Stimulated activated CD4-positive, alpha-beta T cell treated with anti-CD3 and anti-CD28 coated beads, Interleukin-2, amount 100 ng/mL, for 4 hours (primary cell): ENCODE measurements around the gene RIMS4.
"Not testable (repeated sequence)": the region's sequence is repeated elsewhere in the genome, so short reads cannot be mapped to it uniquely, and the experiment has no call there.

Experiments
- DNase-seq: peaks from one replicate; pipeline ENCODE4 v3.0.0-alpha.2; 2020; ENCODE audit warnings: low read depth

Gene RIMS4

GRCh38 chr20:44830523-44830922 is 20.2 kb upstream of the RIMS4 start:
- DNase-seq: no peak

GRCh38 chr20:44829688-44830087 is 19.3 kb upstream of the RIMS4 start:
- DNase-seq: no peak

GRCh38 chr20:44828640-44829039 is 18.3 kb upstream of the RIMS4 start:
- no peak for DNase-seq

DNA sequence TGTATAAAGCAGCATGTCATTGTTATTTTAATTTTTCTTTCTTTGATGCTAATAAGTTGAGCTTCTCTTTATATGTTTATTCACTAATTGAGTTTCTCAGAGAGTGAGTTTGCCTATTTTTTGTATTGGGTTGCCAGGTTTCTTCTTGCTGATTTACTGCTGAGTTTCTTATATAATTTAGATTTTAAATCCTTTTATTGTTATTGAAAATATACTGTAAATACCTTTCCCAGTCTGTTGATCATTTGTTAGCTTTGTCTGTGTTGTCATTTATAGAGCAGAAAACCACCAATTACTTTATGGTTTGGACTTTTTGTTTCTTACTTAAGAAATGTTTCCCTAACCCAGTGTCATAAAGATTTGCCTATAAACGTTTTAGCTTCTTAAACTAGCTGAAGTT is 17.1 kb upstream of the RIMS4 start:
- no peak for DNase-seq

DNA sequence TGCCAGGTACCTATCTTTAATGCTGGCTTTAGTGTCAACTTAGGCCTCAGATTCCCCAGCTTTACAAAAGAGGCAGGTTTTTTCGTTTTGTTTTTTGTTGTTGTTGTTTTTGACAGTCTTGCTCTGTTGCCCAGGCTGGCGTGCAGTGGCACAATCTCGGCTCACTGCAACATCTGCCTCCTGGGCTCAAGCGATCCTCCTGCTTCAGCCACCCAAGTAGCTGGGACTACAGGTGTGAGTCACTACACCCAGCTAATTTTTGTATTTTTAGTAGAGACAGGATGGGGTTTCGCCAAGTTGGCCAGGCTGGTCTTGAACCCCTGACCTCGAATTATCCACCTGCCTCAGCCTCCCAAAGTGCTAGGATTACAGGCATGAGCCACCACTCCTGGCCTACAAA is 11.2 kb upstream of the RIMS4 start:
- not testable (repeated sequence) for DNase-seq

- no peak for DNase-seq
Measured at GRCh38 chr20:44819936-44820335, 9.6 kb upstream of the RIMS4 start.

DNA sequence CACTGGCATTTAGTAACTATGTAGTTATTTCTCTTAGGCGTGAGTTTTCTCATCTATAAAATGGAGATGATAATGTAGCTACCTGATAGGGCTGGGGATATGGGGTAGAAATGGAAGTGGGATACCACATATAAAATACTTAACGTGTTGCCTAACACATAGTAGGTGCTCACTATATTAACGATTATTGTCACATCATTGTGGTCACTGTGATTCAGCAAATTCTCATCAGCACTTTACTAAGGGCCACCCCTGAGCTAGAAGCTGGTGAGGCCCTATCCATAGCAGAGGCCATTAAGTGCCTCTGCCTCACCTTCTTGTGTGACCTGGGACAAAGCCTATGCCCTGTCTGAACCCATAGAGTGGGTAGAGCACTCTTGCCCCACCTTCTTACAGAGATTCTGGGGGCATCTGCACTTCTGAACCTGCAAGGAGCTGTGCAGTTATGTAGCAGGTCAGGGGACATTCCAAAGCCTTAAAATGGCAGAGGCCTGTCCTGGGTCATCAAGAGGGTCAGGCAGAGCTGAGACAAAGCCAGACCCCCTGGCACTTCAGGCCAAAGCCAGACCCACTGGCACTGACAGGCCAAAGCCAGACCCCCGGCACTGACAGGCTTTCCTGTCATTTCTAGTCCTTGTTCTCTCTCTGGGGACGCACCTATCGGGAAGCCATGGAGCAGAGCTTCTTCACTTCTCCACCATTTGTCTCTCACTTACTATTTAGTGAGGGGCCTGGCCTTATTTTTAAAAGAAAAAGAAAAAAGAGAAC is 7.0 kb upstream of the RIMS4 start:
- no peak for DNase-seq

- no peak for DNase-seq
Measured at GRCh38 chr20:44814937-44815336, 4.6 kb upstream of the RIMS4 start.

GRCh38 chr20:44811150-44811685 is 872 bp upstream of the RIMS4 start:
- no peak for DNase-seq

- DNase-seq: no peak
Measured at GRCh38 chr20:44810061-44810390, 320 bp downstream of the RIMS4 start.

DNA sequence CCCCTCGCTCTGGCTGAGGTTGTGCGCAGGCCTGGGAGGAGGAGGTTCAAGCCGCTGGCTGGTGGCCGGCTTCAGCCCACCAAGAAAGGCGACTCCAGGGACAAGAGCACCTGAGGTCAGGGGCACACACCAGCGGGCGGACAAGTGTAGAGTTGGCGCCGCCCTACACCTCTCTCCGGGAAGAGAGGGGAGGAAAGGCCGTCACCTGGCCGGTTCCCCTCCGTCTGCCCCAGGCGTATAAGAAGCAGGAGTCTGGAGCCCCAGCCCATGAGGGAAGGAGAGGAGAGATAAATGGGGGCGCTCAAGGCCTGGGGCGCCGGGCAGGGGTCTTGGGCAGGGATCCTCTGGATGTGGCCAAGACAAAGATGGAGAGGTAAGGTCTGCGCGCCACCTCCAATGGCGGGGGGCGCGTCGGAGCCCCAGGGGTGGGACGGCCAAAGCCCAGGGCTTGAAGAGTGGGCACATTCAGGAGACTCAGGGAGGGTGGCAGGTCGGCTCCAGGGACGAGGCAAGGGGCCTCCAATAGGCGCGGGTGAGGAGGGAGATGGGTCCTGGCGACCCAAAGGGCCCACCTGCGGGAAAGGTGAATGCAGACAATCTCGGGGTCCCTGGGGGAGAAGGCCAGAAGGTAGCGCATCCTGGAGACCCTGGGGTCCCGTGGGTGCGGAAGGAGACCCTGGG is 826 bp downstream of the RIMS4 start:
- DNase-seq: no peak

- DNase-seq: no peak
Measured at GRCh38 chr20:44807684-44808056, 2.7 kb downstream of the RIMS4 start.

GRCh38 chr20:44807051-44807683 is 3.2 kb downstream of the RIMS4 start:
- no peak for DNase-seq

DNA sequence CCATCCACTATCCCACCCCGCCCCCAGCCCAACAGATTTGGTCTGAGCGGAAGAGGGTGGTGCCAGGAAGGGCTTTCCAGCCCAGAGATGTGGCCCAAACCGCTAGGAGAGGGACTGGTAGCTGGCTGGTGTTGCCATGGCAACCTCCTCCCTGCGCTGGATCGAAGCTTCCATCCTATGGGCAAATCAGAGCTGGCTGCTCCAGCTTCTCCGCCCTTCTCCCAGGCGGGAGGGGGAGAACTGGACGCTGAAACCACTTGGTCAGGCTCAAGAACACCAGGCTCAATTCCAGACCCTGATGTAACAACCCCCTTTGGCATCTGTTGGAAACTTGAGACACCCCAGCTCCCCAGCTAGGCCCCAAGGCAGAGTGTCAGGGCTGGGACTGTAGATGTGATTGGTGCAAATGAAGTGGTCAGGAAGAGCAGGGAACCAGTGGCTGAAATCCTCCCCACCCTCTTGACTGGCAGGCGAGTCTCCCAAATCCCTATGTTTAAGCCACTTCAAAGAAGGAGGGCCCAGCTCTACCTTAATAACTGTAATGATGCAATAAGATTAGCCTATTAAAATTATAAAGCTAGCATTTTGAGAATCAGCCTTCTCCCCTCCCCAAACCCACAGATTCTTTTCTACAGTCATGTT is 4.2 kb downstream of the RIMS4 start:
- DNase-seq: no peak

GRCh38 chr20:44805335-44805978 is 4.9 kb downstream of the RIMS4 start:
- DNase-seq: no peak

GRCh38 chr20:44803383-44803941 is 6.9 kb downstream of the RIMS4 start:
- DNase-seq: no peak

GRCh38 chr20:44802702-44803101 is 7.6 kb downstream of the RIMS4 start:
- no peak for DNase-seq

- DNase-seq: no peak
Measured at GRCh38 chr20:44800391-44801046, 9.8 kb downstream of the RIMS4 start.

- no peak for DNase-seq
Measured at GRCh38 chr20:44799691-44800090, 10.7 kb downstream of the RIMS4 start.

- no peak for DNase-seq
Measured at GRCh38 chr20:44796758-44797457, 13.4 kb downstream of the RIMS4 start.

- DNase-seq: no peak
Measured at GRCh38 chr20:44796311-44796710, 14.0 kb downstream of the RIMS4 start.
